Astrocyte of the cerebellum (primary cell): Measurements from ENCODE around the gene FOXJ3.

ENCODE experiments used
- DNase-seq: peaks from one replicate; pipeline ENCODE4 v3.0.0-alpha.2; 2011; ENCODE audit warnings: low read depth
- H3K4me3 ChIP-seq: 2 replicates; pipeline ENCODE4 v1.5.1; 2011; ENCODE audit warnings: mild to moderate bottlenecking, low read depth, low read length, moderate library complexity
- in situ Hi-C: cut with HindIII; loops from 2 replicates; pipeline ENCODE4 v1.10.0; 2017; ENCODE audit warnings: low sequenced_read_pairs
- TF ChIP-seq, protein P1 (sequence below): IDR thresholded peaks from 2 replicates; pipeline ENCODE4 v1.5.1; 2012; ENCODE audit warnings: low read length, low read depth, moderate library complexity, mild to moderate bottlenecking; ENCODE audit errors: missing control alignments

The FOXJ3 gene

GRCh38 chr1:42315500-42315899 is 19.5 kb downstream of the FOXJ3 start:
- no peak for DNase-seq
- in situ Hi-C loops = no loop called here
- H3K4me3 ChIP-seq = no peak overlapping the region
- TF ChIP-seq, protein P1, sequence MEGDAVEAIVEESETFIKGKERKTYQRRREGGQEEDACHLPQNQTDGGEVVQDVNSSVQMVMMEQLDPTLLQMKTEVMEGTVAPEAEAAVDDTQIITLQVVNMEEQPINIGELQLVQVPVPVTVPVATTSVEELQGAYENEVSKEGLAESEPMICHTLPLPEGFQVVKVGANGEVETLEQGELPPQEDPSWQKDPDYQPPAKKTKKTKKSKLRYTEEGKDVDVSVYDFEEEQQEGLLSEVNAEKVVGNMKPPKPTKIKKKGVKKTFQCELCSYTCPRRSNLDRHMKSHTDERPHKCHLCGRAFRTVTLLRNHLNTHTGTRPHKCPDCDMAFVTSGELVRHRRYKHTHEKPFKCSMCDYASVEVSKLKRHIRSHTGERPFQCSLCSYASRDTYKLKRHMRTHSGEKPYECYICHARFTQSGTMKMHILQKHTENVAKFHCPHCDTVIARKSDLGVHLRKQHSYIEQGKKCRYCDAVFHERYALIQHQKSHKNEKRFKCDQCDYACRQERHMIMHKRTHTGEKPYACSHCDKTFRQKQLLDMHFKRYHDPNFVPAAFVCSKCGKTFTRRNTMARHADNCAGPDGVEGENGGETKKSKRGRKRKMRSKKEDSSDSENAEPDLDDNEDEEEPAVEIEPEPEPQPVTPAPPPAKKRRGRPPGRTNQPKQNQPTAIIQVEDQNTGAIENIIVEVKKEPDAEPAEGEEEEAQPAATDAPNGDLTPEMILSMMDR = no peak

GRCh38 chr1:42313970-42314369 is 21.1 kb downstream of the FOXJ3 start:
- in situ Hi-C loops = no loop called here
- TF ChIP-seq, protein P1 = no peak

GRCh38 chr1:42312576-42313212 is 22.3 kb downstream of the FOXJ3 start:
- in situ Hi-C loops = no loop called here
- TF ChIP-seq, protein P1 = no peak
- no peak for DNase-seq
- no peak overlapping the region for H3K4me3 ChIP-seq

More at GRCh38 chr1:42313970-42314369, 21.1 kb downstream of the FOXJ3 start:
- no peak for DNase-seq
- no peak overlapping the region for H3K4me3 ChIP-seq

- in situ Hi-C loops = no loop called here
- TF ChIP-seq, protein P1 = no peak
These were observed 23.1 kb downstream of the FOXJ3 start for GRCh38 chr1:42311897-42312296.

DNA sequence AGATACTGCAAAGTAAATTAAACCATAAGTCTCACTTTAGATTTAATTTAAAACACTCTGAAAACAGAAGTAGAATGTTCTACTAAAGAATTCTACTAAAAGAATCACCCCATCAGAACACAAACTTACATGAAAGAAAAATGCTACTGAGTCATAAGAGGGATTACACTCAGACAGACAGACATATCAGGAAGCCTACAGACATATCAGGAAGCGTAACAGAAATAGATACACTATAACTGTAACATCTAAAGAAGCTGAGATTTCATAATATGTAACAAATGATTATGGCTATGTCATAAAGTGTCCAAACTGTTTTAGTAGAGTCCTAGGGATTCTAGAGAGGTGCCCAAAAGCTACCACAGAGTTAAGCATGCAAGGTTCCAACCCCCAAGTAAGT is 23.9 kb downstream of the FOXJ3 start:
- no peak overlapping the region for H3K4me3 ChIP-seq
- in situ Hi-C loops = no loop called here
- TF ChIP-seq, protein P1 = no peak
- DNase-seq = no peak

More at GRCh38 chr1:42311897-42312296, 23.1 kb downstream of the FOXJ3 start:
- DNase-seq = no peak
- no peak overlapping the region for H3K4me3 ChIP-seq

DNA sequence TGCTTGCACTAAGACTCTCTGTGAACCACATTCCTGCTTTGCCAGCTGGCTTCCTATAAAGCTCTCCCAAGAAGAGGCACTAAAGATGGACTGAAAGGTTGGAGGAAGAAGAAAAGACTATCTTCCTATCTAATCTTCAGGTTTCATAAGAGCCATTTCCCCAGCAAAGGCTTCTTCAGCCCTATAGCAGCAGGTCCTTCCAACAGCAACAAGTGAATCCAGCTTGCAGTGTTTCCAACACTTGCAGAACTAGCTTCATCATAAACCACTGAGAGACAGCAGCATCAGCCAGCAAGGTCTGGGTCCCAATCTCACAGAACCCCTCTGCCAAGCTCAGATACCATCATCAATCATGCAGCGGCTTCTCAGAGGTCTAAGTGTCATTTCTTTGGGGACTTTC is 28.1 kb downstream of the FOXJ3 start:
- no peak for DNase-seq
- in situ Hi-C loops = no loop called here
- no peak overlapping the region for H3K4me3 ChIP-seq
- TF ChIP-seq, protein P1 = no peak
